ENCODE results near the gene MMP8.
"Not testable (repeated sequence)": the region's sequence is repeated elsewhere in the genome, so short reads cannot be mapped to it uniquely, and the experiment has no call there.

The MMP8 gene, protein sequence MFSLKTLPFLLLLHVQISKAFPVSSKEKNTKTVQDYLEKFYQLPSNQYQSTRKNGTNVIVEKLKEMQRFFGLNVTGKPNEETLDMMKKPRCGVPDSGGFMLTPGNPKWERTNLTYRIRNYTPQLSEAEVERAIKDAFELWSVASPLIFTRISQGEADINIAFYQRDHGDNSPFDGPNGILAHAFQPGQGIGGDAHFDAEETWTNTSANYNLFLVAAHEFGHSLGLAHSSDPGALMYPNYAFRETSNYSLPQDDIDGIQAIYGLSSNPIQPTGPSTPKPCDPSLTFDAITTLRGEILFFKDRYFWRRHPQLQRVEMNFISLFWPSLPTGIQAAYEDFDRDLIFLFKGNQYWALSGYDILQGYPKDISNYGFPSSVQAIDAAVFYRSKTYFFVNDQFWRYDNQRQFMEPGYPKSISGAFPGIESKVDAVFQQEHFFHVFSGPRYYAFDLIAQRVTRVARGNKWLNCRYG
- total RNA-seq: 0 reads per million in 2 donors

DNA sequence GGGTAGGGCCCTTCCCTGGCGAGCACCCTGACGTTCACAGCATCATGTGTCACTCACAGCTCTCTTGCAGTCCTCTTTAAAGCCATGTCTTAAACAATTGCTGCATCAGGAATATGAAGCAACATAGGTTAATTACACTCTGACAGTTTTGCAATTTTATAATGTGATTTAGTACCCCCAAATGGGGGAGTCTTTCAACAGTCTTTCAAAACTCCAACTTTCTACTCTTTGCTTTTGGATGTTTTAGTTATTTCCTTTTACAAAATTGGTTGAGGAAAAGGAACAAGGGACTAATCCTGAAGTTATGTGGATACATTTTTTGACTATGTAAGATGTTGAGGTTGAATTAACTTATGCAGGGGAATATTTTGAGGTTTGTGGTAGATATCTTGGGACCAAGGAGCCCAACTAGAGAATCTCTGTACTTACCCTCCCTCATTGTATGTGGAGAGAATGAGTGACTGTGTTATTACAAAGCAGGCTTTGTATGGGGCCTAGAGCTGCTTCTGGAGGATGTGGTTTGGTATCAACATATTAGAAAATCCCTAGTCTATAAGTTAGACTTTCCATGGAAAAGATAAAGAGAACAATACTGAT is at the start of gene MMP8:
Gene MMP8 (minus strand): TSS at position 51 of the 597 bp plus-strand sequence. CDS start 99 bp downstream, outside the sequence.
- DNase-seq: no peak

DNA sequence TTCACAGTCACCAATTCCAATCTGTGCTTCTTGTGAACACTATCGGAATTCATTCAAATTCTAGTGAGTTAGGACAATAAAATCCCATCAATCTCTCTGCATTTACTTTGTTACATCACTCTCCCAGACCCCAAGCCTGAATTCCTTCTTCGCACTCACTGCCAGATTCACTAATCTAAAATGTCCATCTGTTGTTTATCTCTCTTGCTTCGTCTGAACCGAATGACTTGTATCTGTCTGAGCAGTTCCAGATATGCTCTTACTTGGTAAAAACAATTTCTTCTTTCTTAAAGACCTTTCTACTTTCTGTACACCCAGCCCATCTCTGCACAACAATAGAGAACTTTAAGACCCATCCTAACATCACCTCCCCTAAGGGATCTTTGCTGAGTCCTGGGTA is 48.6 kb upstream of the MMP8 start:
- no peak for DNase-seq

DNA sequence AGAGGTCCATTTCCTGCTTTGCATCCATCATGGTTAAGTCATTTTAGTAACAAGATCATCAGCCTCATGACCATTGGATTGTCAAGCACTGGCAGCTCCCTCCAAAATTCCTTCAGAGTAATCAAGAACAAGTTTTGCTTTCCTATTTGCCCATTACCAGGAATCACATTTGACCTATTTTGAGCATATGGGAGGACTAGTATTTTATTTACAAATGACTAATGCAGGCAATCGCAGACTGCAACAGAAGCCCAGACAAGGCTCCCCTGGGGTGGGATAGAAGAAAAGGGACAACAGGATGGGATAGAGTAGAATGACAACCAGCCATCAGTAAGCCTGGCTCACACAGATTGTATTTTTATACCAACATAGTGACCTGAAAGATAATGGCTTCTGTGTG is 46.6 kb upstream of the MMP8 start:
- DNase-seq: no peak

DNA sequence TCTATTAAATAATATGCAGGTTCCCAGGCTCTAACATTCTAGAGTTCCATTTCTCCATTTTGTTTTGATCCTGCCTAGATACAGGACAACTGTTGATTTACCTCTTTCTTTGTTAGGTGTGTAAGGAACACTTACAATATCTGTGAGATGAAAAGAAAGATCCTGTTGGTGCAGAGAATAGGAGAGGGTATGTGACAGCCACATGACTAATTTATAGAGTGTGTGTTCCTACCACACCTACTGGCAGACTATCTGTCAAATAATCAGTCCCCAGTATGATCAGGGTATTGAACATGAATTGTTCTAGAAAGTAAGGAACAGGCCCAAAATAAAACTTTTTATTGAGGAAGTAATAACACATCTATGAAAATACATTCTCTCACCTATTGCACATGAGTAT is 45.4 kb upstream of the MMP8 start:
- DNase-seq: no peak

DNA sequence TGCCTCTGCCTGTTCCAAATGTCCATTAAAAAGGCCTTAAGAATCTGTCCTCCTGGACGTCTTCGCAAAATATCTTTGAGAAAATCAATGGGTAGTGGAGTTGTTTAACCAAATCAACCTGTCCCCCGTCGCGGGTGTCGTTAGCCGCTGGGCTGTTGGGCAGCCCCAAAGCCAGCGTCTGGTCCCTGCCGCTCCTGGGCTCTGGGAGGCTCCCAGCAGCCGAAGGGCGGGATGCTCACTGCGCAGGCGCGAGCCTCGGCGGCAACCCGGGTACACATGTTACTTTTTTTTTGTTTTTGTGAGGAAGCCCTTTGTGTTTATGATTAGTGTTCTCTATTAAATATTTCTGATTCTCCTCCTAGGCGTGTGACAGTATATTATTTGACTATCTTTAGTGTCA is 43.0 kb upstream of the MMP8 start:
- no peak for DNase-seq

DNA sequence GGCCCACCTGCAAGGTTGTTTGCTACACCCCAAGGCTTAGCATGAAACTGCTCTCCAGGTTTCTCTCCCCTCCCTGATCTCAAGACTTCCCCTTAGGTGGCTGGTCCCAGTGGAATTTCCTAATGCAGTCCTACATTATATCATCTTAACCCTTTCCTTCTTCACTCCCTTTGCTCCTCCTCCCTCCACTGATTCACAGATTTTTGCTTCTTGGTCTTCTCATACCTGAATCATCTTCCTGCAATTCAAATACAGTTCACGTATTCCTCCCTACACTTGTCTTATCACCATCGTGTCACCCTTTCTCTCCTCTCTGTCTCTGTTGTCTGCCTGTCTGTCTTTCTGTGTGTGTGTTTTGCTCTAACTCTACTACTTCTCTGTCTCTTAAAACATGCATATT is 38.7 kb upstream of the MMP8 start:
- no peak for DNase-seq

DNA sequence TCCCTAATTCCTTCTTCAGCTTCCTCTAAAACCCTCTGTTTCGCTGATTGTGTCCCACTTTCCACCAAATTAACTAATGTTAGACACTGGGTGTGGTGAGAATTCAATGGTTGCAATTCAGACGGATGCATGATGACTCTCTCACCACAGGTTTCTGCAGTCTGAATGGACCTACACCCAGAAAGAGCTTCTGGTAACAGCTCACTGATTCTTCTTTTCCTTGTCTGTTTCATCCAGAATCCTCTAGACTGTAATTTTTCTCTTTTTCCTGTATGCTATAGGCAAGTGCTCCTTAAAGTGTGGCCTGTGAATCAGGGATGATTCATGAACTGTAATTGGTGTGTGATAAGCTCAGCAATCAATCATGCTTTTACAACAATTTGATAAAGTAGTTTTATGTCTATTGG is 37.6 kb upstream of the MMP8 start:
- no peak for DNase-seq

DNA sequence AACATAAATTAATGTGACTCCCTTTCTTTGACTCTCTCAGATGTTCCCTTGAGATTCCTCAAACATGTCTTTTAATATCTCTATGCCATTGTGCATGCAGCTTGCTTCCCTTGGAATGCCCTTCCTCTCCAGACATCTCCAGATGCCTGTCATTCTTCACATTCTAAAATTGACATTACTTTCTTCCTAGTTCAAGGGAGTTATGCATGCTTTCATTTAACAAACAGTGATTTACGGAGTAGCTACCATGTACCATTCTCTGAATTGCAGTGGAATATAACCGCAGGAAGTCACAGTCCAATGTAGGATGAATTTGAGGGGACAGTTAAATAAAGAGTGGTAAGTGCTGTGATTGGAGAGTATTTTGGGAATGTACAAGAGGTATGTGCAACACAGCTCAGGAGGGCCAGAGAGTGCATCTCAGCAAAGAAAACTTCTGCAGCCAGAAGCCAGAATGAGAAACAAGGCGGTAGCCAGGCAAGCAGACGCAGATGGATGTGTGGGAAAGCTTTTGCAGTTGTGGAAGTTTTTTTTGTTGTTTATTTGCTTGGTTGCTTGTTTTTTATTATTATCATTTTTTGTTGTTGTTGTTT is 37.0 kb upstream of the MMP8 start:
- no peak for DNase-seq

DNA sequence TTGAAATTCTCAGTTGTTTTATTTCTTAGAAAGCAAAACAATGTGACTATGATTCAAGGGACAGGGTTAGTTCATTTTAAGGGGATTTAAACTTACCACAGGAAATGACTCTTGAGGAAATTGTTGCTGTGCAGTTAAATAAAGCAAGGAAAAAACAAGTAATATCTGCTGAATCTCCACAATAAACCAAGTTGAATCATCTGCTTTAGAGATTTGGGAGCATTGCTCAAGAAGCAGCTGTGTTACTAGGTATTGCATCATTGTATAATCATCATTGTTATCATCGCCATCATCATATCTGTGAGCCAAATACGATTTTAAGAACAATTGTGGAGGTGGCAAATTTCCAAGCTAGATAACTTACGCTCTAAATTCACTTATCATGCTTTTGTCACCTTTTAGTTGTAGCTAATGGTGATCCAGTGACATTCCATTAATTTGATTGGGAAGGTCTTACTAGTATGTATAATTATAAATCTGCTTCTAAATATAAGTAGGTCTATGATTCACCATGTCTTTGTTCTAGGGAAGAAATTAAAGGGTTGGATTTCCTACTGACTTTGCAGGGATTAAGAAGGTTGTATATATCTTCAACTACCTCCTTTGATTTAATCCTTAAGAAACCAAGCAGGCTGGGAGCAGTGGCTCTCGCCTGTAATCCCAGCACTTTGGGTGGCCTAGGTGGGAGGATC is 35.7 kb upstream of the MMP8 start:
- DNase-seq: no peak

DNA sequence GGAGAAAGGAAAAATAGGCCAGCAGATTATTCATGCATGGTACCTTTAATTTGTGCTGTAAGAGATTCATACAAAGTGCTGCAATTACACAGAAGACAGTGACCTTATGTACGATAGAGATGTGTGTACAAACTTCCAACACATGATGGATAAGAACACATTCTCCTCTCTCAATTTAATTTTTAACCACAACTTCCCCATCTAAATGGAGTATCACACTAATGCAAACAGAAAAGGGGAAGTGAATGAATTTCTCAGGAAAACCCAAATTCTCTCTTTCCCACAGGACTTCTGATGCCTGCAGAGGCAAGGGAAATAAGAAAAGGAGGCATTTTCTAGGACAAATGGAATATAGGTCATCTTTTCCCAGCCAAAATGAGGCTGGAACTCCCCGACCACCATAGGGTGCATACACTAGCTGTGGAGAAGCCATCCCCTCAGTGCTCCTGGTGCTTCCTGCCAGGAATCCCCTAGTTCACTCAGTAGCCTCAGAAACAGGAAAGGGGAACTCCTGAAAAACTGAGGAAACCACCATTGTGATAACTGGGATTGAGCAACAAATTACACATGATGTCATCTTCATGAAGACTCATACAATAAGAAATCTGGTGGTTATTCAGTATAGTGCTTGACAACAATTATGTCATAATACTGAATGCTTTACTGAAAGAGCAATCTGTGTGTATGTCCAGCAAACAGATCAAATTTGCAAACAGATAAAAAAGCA is 33.2 kb upstream of the MMP8 start:
- DNase-seq: no peak

DNA sequence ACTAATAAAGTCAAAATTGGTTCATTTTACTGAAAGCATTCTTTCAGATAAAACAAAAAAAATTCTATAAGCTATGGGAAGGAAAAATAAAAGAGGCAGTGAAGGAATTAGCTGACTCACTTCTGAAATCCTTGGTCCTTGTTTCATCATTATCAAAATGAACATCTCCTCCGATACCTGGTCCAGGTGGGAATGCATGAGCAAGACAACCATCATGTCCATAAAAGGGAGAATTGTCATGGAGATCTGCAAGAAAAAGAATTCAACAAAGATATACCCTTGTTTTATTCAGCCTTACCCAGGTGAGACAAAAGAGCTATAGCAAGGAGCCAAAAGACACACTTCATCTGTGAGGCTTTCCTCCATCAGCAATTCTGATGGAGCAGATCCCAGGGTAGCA is 28.5 kb upstream of the MMP8 start:
- no peak for DNase-seq

DNA sequence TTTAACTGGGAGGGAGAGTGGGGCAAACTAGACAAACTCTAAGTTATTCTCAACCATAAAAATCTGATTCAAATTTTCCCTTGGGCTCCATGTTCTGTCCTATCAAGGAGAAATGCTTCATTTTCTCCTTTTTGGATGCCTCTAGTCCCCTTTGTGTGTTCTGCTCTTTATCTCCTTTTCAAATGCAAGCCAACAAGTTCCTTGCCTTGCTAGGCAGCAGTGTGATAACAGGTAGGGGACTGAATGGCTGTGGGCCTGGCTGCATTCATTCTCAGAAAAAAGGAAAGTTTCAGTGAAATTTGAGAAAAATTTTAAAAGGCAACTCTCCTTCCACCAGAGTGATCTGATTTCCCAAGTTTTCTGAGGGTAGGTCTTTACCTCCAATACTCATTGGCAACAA is 26.9 kb upstream of the MMP8 start:
- no peak for DNase-seq

DNA sequence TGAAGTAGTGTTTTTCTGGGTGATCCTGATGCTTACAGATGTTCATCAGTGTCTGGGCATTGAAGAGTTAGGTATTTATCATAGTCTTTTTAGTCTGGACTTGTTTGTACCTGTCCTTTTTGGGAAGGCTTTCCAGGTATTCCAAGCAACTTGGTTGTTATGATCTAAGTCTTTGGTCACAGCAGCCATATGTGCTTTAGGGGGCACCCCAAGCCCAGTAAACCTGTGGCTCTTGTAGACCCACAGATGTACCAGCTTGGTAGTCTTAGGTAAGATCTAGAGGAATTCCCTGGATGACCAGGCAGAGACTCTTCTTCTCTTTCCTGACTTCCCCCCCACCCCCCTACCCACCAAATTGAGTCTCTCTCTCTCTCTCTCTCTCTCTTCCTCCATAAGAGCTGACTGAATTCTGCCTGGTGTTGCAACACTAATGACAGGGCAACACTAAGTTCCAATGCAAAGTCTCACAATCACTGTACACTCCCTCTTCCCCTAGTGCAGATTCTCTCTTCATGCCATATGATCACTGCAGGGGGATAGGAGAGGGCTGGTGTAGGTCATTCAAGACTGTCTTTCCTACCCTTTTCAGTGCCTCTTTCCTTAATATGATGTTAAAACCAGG is 24.5 kb upstream of the MMP8 start:
- no peak for DNase-seq

DNA sequence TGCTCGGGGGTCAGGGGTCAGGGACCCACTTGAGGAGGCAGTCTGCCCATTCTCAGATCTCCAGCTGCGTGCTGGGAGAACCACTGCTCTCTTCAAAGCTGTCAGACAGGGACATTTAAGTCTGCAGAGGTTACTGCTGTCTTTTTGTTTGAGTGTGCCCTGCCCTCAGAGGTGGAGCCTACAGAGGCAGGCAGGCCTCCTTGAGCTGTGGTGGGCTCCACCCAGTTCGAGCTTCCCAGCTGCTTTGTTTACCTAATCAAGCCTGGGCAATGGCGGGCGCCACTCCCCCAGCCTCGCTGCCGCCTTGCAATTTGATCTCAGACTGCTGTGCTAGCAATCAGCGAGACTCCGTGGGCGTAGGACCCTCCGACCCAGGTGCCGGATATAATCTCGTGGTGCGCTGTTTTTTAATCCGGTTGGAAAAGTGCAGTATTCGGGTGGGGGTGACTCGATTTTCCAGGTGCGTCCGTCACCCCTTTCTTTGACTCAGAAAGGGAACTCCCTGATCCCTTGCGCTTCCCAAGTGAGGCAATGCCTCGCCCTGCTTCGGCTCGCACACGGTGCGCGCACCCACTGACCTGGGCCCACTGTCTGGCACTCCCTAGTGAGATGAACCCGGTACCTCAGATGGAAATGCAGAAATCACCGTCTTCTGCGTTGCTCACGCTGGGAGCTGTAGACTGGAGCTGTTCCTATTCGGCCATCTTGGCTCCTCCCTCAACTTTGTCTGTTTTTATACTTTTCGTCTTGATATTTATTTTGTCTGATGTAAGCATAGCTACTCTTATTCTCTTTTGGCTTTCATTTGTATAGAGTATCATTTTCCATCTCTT is 22.2 kb upstream of the MMP8 start:
- not testable (repeated sequence) for DNase-seq

DNA sequence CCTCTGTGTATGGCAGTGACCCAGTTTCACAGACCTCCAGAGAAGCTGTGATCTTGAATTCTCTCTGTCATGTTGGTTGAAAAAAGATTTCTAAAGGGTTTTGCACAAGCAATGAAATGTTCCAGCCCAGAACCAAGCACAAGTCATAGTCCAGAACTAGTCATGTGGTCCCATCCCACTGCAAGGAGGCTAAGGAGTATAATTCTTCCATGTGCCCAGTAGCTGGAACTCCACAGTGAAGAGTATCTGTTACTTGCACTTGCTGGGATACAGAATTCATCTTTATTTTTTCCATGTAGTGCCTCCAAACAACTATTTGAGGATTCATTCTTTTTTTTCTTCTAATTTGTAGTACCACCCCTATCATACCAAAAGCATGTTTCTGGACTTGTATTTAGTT is 9.9 kb upstream of the MMP8 start:
- DNase-seq: no peak

DNA sequence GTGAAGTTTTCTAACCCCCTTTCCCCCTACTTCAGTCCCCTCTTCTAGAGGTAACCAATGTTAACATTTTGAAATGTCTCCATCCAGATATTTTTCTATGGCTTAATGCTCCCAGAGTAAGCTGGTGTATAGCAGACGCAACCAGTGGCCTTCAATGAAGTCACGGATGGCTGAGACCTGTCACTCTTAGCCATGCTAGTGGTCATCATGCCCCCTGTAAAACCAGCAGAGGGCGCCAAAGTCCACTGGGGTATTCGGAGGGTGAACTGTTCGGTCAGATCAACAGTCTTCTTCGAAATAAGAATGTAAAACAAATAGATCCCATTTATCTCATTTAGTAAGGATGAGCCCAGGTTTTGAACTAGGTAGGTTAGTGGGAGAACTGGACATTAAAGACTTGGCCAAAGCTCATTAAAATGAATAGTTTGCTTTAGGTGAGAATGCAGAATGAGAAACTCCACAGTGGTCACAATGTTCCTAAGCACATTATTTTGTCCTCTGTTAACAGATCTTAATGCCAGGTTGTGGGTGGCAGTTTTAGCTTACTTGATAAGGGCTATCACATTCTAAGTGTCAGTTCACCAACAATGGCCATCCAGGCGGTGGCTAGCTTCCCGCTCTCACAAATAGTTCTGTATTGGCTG is 8.6 kb upstream of the MMP8 start:
- DNase-seq: peak in 1 of 5 experiments; percentile 24

DNA sequence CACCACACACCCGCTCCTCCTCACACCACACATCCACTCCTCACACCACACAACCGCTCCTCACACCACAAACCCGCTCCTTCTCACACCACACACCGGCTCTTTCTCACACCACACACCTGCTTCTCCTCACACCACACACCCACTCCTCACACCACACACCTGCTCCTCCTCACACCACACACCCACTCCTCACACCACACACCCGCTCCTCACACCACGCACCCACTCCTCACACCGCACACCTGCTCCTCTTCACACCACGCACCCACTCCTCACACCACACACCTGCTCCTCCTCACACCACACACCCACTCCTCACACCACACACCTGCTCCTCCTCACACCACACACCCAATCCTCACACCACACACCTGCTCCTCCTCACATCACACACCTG is 6.2 kb upstream of the MMP8 start:
- DNase-seq: peak in 1 of 5 experiments; percentile 7

DNA sequence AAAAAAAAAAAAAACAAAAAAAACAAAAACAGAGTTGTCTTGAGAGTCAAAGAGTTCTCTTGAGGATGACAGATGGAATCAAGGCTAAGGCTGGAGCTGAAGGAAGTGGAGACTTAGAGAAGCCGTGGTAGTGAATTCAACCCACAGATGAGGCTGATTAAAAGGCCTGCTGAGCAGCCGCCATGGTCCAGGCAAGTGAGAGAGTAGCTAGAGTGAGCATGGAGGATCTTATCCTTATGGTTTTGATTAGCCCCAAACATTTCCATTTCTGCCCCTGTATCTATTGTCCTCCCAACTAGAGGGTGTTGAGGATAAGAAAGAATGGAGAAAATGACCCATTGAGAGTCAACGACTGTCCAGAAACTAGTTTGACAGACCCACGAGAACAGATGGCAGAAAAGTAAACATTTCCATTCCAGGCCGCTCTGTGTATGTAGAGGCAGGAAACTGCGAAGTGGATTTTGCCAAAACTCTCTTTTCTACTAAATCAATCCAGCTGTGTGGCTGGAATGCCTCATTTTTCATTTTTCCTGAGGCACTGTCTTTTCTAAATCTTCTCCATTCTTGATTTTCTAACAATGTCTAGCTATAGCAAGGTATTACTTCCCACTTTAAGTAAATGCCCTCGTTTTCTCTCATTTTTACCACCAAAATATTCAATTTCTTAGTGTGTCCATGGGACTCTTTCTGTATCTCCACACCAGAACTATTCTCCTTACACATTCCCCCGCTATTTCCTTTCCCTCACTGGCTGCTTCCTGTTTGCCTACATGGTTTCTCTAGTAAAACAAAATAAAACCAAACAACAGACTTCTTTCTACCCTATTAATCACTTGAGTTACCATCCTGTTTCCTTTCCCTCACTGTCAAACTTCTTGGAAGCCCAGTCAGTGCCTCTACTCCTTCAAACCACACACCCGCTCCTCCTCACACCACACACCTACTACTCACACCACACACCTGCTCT is 5.4 kb upstream of the MMP8 start:
- DNase-seq: no peak

DNA sequence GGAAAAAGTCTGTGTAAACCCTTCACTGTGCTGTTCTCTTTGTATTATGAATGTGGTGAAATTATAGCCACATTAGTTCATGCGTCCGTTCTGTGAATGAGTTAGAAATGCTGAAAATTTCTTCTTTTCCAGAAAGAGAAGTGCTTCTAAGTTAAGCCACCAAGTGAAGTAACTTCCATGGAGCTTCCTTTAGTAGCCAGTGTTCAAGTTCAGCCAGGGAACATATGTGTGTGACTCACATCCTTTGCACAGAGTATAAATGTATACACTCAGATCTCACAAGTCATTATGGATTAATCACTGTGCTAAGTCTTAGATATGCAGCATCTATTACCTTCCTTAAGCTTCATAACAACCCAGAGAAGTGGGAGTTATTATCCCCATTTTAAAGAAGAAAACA is 3.1 kb upstream of the MMP8 start:
- no peak for DNase-seq
